Gastrocnemius medialis (tissue), 4 donors: ENCODE data around the gene ANKRD30A.

Experiments
- POLR2A ChIP-seq, 2 donors: fragments of 450-650 bp; IDR thresholded peaks; one replicate each; pipeline ENCODE4 v1.6.1; 2017; ENCODE audit warnings: antibody characterized with exemption in 2 of 2, mild to moderate bottlenecking in 2 of 2, moderate library complexity in 2 of 2
- TF ChIP-seq, protein P1 (sequence below), 5 experiments: fragments of 450-650 bp in 3 of 5; fragments of 200-600 bp in 2 of 5; sonication (generic) in 2 of 5; IDR thresholded peaks in 4 of 5; conservative IDR thresholded peaks in 1 of 5; 1 replicate in 4 of 5; 2 replicates in 1 of 5; pipeline ENCODE4 v1.5.1; 2016 to 2019; ENCODE audit warnings: antibody characterized with exemption in 5 of 5, mild to moderate bottlenecking in 3 of 5, moderate library complexity in 3 of 5

DNA sequence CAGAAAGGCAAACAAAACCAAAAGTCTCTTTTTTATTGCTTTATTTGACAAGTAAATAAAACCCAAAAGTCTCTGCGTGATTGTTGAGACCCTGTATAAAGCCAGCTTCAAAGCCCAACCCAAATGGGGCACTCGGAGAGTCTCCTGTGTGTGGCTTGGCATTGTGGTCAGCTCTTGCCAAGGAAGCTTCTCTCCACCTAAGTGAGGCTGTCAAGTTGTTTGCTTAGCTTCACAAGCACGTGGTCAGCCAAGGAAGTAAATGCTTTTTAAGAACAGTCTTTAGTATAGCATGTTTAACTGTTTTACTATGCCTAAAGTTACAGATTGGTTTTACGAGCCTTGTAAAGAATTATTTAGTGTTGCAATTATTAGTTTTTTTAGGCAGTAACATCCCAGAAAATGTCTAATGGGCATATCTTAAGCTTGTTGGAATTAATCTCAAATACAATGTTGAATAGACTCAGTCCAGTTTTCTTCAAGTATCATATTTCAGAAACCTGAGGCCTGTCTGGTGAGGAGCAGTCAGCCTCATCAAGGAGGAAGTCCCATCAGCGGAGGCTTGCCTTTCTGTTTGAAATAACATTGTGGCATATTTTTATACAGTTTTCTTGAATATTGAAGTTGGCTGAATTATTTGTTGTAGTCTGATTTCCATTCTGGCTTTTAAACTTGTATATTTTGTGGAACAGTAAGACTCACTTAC lies 144.3 kb downstream of the ANKRD30A start:
- TF ChIP-seq POLR2A (IDR thresholded peaks at IDR 0.05): no peak
- TF ChIP-seq, protein P1, sequence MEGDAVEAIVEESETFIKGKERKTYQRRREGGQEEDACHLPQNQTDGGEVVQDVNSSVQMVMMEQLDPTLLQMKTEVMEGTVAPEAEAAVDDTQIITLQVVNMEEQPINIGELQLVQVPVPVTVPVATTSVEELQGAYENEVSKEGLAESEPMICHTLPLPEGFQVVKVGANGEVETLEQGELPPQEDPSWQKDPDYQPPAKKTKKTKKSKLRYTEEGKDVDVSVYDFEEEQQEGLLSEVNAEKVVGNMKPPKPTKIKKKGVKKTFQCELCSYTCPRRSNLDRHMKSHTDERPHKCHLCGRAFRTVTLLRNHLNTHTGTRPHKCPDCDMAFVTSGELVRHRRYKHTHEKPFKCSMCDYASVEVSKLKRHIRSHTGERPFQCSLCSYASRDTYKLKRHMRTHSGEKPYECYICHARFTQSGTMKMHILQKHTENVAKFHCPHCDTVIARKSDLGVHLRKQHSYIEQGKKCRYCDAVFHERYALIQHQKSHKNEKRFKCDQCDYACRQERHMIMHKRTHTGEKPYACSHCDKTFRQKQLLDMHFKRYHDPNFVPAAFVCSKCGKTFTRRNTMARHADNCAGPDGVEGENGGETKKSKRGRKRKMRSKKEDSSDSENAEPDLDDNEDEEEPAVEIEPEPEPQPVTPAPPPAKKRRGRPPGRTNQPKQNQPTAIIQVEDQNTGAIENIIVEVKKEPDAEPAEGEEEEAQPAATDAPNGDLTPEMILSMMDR (IDR thresholded peaks at IDR 0.05 in 4 of 5, conservative IDR thresholded peaks at IDR 0.05 in 1 of 5): no peak
